ENCODE results near the gene C13orf46.

Gene C13orf46

GRCh38 chr13:113969973-113970611 is 3.8 kb downstream of the C13orf46 start:
- no peak for DNase-seq

DNA sequence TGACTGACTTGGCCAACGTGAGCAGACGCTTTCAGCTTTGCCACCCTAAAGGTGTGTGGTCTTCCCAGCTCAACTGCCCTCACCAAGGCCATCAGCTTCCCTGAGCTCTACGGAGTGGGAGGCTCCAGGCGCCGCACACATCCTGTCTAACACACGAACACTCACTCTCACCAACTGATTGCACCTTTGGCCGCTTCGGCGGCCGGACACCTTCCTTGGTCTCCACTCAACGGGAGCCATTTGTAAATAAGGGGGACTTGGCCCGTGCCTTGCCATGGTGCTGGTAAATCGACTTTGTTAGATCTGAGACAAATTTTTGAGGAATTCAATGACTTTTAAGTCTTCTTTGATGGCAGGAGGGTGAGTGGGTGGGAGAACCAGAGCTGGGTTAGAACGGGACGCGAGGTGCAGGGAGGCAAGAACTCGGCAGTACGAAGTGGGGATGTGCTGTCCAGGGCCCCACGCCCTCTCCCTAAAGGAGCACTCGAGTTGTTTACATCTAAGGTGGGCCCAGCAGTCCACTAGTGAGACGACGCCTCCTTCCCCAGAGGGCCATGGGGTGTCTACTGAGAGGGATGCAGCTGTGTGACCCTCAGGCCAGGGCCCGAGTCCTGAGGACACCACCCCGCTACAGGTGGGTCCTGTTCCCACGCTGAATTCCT is 4.4 kb downstream of the C13orf46 start:
- DNase-seq = no peak

DNA sequence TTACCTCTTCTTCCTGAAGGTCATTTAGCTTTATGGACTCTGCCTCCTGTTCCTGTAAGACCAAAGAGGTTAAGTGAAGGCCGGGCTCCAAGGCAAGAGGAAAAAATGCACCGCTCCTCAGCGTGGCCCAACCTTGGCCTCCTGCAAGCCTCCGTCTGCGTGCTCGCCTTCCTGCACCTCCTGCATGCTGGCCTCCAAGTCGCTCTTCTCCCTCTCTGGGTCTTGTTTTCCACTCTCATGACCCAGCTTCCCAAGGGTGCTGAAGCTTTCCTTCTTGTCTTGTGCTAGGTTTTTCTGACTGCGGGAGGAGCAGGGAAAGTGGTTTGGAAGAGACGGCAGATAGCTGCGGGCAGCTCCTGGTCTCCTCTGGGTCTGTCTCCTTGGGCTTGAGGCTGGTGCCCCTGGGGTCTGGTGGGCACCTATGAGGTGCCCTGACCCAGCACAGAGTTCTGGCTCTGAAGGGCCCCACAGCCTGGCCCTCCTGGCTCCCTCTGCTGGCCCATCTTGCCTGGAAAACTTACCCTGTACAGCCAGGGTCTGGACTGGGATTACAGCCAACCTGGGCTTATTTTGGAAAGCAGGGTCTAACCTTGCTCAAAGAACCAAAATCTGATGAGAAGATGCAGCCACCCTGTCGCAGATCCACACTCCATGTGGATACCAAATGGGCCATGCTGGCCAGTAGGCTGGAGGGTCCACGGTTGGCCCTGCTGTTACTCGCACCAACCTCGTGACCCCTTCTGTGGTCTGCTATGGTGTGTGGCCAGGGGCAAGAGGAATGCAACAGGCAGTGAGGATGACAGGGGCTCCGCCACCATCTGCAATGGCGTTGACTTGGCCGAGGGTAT is 5.2 kb downstream of the C13orf46 start:
- DNase-seq = no peak

GRCh38 chr13:113967729-113968462 is 6.0 kb downstream of the C13orf46 start:
- DNase-seq = no peak

DNA sequence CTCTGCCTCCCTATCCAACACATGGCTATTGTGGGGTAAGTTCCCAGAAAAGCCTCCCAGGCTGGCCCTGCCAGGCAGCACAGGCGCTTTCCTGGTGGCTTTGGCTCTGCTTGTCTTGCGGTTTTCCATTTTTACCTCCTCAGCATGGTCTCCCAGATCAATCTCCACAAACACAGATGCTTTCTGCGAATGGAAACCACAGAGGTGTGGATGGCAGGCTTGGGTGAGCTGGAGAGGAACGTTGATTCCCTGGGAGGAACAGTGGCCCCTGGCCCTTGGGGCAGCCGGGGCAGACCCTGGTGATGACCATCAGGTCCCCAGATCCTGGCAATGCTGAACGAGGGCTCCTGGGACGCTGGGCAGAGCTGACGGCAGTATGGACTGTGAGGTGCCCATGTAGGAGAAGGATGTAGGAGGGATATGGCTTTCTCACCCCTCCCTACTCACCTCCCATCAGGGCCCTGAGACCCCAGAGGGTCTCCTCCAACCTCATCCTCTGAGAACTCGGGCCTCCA is 6.6 kb downstream of the C13orf46 start:
- no peak for DNase-seq

DNA sequence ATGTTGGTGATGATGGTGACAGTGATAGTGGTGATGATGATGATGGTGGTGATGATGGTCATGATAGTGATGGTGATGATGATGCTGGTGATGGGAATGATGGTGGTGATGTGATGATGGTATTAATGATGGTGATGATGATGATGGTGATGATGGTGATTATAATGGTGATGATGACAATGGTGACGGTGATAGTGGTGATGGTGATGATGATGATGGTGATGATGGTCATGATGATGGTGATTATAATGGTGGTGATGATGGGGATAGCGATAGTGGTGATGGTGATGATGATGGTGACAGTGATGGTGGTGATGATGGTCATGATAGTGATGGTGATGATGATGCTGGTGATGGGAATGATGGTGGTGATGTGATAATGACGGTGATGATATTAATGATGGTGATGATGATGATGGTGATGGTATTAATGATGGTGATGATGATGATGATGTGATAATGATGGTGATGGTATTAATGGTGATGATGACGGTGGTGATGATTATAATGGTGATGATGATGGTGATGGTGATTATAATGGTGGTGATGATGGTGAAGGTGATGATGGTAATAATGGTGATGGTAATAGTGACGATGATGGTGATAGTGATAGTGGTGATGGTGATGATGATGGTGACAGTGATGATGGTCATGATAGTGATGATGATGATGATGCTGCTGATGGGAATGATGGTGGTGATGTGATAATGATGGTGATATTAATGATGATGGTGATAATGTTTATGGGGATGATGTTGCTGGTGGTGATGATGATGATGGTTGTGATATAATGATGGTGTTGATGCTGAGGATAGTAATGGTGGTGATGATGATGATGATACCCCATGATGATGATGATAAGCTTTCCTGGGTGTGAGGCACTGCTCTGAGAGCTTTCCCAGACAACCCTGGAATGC is 7.7 kb downstream of the C13orf46 start:
- DNase-seq = no peak

GRCh38 chr13:113965383-113965874 is 8.4 kb downstream of the C13orf46 start:
- no peak for DNase-seq

GRCh38 chr13:113964251-113964995 is 9.5 kb downstream of the C13orf46 start:
- no peak for DNase-seq

DNA sequence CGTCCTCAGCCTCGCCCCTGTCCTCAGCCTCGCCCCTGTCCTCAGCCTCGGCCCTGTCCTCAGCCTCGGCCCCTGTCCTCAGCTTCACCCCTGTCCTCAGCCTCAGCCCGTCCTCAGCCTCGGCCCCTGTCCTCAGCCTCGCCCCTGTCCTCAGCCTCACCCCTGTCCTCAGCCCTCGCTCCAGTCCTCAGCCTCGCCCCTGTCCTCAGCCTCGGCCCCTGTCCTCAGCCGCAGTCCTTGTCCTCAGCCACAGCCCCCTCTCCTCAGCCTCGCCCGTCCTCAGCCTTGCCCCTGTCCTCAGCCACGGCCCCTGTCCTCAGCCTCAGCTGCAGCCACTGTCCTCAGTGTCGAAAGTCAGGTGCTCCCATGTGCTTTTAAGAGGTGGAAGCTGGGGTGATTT is 10.5 kb downstream of the C13orf46 start:
- DNase-seq = no peak

- DNase-seq = no peak
These were observed 10.9 kb downstream of the C13orf46 start for GRCh38 chr13:113962975-113963374.

DNA sequence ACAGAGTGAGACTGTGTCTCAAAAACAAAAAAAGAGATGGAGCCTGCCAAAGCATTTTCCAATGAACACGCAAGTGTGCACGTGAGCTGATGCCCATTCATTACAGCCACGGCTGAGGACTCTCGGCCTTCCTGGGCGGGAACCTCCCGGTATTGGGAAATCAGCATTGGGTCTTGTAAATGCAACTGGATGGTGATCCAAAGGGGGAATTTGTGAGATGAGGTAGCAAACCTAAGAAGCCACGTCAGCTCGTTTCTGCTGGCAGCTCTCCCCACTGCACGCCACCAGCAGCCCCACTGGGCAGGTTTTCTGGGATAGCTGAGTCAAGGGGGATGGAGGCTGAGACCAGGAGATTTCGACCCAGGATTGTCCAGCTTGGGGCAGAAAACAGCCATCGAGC is 11.5 kb downstream of the C13orf46 start:
- DNase-seq = no peak

GRCh38 chr13:113960276-113960948 is 13.5 kb downstream of the C13orf46 start:
- no peak for DNase-seq

DNA sequence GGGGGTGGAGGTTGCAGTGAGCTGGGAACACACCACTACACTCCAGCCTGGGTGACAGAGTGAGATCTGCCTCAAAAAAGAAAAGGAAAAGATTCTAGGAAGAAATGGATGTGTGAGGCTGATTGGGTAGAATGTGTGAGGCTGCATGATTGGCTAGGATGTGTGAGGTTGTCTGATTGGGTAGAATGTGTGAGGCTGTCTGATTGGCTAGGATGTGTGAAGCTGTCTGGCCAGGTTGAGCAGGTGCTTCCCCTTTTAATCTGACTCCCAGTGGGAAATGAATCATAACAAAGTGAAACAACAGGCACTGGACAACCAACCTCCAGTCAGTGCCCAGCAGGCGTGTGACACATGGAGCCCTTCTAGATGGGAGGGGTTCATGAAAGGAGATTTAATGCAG is 14.7 kb downstream of the C13orf46 start:
- no peak for DNase-seq

GRCh38 chr13:113958373-113958772 is 15.5 kb downstream of the C13orf46 start:
- DNase-seq = no peak

GRCh38 chr13:113956571-113956970 is 17.3 kb downstream of the C13orf46 start:
- DNase-seq = no peak

DNA sequence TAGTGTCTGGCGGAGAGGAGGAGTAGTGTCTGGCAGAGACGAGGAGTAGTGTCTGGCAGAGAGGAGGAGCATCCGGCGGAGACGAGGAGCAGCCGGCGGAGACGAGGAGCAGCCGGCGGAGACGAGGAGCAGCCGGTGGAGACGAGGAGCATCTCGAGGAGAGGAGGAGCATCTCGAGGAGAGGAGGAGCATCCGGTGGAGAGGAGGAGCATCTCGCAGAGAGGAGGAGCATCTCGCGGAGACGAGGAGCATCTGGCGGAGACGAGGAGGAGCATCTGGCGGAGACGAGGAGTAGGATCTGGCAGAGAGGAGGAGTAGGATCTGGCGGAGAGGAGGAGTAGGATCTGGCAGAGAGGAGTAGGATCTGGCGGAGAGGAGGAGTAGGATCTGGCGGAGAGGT is 18.2 kb downstream of the C13orf46 start:
- DNase-seq = no peak

DNA sequence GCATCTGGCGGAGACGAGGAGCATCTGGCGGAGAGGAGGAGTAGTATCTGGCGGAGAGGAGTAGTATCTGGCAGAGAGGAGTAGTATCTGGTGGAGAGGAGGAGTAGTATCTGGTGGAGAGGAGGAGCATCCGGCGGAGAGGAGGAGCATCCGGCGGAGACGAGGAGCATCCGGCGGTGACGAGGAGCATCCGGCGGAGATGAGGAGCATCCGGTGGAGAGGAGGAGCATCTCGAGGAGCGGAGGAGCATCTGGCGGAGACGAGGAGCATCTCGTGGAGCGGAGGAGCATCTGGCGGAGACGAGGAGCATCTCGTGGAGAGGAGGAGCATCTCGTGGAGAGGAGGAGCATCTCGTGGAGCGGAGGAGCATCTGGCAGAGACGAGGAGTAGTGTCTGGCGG is 18.6 kb downstream of the C13orf46 start:
- no peak for DNase-seq

- DNase-seq = no peak
These were observed 19.6 kb downstream of the C13orf46 start for GRCh38 chr13:113954046-113954835.

DNA sequence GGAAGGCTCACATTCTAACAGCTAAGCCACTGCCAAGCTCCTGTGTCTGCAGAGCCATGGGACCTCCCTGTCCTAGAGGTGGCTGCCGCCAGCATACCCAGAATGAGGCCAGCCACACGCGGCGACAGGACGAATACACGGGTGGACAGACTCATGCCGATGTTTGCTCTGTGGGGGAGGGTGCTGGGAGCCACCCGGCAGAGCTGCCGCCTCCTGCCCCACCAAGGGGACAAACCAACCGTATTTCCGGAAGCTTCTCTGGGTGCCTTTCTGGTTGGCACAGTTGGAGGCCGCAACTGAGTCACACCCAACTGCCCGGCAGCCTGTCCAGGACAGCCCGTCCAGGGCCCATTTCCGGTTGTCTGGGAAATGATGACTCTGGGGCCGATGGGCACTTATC is 20.3 kb downstream of the C13orf46 start:
- no peak for DNase-seq
